Measurements from ENCODE around the gene SH3BP1.
A peak's percentile ranks its signal among the peaks of the same experiment; 100 is the strongest.
"Not testable (repeated sequence)": the region's sequence is repeated elsewhere in the genome, so short reads cannot be mapped to it uniquely, and the experiment has no call there.

The SH3BP1 gene

DNA sequence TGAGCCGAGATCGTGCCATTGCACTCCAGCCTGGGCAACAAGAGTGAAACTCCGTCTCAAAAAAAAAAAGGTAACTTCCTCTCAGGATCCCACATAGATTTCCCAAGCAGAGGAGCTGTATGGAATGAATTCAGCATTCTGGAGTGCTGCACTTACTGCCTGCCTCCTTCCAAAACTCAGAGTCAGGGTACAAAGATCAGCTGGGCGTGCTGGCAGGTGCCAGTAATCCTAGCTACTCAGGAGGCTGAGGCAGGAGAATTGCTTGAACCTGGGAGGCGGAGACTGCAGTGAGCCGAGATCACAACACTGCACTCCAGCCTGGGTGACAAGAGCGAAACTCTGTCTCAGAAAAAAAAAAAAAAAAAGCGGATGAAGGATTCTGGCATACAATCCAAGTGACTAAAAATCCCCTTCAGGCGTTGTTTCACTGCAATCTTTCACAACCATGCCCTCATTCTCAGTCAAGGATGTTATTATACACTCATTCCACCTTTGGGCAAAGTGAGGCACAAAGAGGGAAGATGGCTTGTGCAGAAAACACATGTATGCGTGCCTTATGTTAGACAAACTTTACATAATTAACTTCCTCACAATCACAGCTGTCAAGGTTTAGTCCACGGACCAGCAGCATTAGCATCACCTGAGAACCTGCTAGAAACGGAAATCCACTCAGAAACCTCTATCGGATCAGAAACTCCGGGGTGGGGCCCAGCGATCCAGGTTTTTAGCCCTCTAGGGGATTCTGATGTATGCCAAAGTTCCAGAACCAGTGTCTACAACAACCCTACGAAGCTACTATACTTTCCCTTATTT is 45.5 kb downstream of the SH3BP1 start:
- Histone ChIP-seq H3K4me1 (ENCODE audit: control insufficient read depth in 1 of 2, insufficient read depth in 1 of 2, low read depth in 1 of 2, low read length in 1 of 2) (peaks cover 26 to 31% of the 10 kb centered on the region in 2 experiments), H3K36me3 (peaks cover 26% of the 10 kb centered on the region), H3K9me3 (no peaks in the 10 kb centered on the region), H3K27me3 (no peaks in the 10 kb centered on the region), H3K27ac (no peak overlapping the region), H3K4me3 (ENCODE audit: low read depth in 1 of 2, low read length in 1 of 2) (no peak overlapping the region)
- TF ChIP-seq, protein P1, sequence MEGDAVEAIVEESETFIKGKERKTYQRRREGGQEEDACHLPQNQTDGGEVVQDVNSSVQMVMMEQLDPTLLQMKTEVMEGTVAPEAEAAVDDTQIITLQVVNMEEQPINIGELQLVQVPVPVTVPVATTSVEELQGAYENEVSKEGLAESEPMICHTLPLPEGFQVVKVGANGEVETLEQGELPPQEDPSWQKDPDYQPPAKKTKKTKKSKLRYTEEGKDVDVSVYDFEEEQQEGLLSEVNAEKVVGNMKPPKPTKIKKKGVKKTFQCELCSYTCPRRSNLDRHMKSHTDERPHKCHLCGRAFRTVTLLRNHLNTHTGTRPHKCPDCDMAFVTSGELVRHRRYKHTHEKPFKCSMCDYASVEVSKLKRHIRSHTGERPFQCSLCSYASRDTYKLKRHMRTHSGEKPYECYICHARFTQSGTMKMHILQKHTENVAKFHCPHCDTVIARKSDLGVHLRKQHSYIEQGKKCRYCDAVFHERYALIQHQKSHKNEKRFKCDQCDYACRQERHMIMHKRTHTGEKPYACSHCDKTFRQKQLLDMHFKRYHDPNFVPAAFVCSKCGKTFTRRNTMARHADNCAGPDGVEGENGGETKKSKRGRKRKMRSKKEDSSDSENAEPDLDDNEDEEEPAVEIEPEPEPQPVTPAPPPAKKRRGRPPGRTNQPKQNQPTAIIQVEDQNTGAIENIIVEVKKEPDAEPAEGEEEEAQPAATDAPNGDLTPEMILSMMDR (IDR thresholded peaks at IDR 0.05): no peak

DNA sequence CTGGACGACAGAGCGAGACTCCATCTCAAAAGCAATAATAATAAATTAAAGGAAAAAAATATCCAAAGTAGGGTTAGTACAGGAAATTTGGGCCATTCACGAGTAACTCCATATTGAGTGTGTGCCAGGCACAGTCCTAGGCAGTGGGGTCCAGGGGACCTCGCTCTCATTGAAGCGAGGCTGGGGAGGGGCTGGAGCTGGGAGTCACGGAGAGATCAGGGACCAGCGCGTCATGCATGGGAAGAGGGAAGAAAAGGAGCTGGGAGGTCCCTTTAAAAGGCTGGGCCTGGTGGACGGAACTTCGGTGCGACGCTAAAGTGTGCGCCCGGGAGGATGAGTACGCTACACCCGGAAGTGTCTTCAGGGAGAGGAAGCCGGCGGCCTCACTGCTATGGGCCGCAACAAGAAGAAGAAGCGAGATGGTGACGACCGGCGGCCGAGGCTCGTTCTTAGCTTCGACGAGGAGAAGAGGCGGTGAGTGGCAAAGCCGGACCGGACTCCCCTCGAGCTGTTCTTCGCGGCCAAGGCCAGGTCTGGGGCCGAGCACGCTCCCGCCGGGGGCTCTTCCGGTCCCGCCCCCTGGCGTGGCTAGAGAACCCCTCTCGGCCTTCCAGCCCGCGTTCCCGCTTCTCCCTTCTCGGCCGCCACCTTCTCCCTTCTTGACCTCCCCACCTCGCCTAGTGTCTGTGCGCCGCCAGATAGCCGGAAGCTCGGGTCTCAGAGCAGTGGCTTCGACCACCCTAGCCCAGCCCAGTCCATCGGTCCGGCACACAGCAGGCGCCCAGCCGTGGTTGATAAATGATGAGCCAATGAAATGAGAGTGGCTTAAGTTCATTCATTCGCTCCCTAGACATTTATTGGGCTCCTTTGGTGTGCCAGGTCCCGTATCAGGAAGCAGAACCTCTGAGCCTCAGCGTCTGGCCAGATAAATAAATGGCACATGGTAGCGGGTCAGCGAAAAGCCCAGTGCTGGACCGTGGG is 46.8 kb downstream of the SH3BP1 start, which contains the start of gene NOL12:
Gene NOL12 (plus strand): TSS at position 342 of the 981 bp plus-strand sequence. CDS start 50 bp downstream, at position 392.
- H3K4me3 ChIP-seq (ENCODE audit: low read depth in 1 of 2, low read length in 1 of 2): peak within 1 kb of the TSS; percentile 83 to 97
- H3K27me3 ChIP-seq: no peaks in the 10 kb centered on the region
- H3K9me3 ChIP-seq: no peaks in the 10 kb centered on the region
- peaks cover 26 to 28% of the 10 kb centered on the region in 2 experiments for H3K4me1 ChIP-seq (ENCODE audit: control insufficient read depth in 1 of 2, insufficient read depth in 1 of 2, low read depth in 1 of 2, low read length in 1 of 2)
- H3K36me3 ChIP-seq: peaks cover 39% of the 10 kb centered on the region
- TF ChIP-seq, protein P1 (IDR thresholded peaks at IDR 0.05): peak; percentile 22
- peak within 1 kb of the TSS; percentile 89 for H3K27ac ChIP-seq

DNA sequence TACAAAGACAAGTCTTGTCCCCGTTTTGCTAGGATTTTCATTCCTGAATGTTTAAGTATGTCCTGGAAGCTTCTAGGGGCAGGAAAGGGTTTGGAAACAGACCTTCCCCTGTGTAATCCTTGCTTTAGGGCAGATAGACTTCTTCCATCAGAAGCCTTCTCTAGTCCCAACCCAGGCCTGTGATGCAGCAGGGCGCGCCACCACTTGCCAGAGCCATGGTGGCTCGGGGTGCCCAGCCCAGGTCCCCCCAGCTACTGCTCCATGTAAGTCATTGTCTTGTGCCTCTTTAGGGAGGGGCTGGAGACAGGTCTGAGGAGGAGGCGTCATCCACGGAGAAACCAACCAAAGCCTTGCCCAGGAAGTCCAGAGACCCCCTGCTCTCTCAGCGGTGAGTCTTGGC is 50.9 kb downstream of the SH3BP1 start:
- peaks cover 76% of the 10 kb centered on the region for H3K36me3 ChIP-seq
- H3K4me1 ChIP-seq (ENCODE audit: control insufficient read depth in 1 of 2, insufficient read depth in 1 of 2, low read depth in 1 of 2, low read length in 1 of 2): peaks cover 15 to 19% of the 10 kb centered on the region in 2 experiments
- no peaks in the 10 kb centered on the region for H3K27me3 ChIP-seq
- TF ChIP-seq, protein P1 (IDR thresholded peaks at IDR 0.05): no peak
- H3K9me3 ChIP-seq: no peaks in the 10 kb centered on the region
- no peak overlapping the region for H3K27ac ChIP-seq
- H3K4me3 ChIP-seq (ENCODE audit: low read depth in 1 of 2, low read length in 1 of 2): no peak overlapping the region

GRCh38 chr22:37690901-37691504 is 51.5 kb downstream of the SH3BP1 start:
- peaks cover 76% of the 10 kb centered on the region for H3K36me3 ChIP-seq
- no peak overlapping the region for H3K27ac ChIP-seq
- no peak overlapping the region for H3K4me3 ChIP-seq (ENCODE audit: low read depth in 1 of 2, low read length in 1 of 2)
- TF ChIP-seq, protein P1 (IDR thresholded peaks at IDR 0.05): no peak
- H3K9me3 ChIP-seq: no peaks in the 10 kb centered on the region
- peaks cover 13 to 15% of the 10 kb centered on the region in 2 experiments for H3K4me1 ChIP-seq (ENCODE audit: control insufficient read depth in 1 of 2, insufficient read depth in 1 of 2, low read depth in 1 of 2, low read length in 1 of 2)
- peaks cover 6% of the 10 kb centered on the region for H3K27me3 ChIP-seq

- H3K4me1 ChIP-seq (ENCODE audit: control insufficient read depth in 1 of 2, insufficient read depth in 1 of 2, low read depth in 1 of 2, low read length in 1 of 2): peaks cover 9 to 10% of the 10 kb centered on the region in 2 experiments
- H3K36me3 ChIP-seq: peaks cover 72% of the 10 kb centered on the region
- H3K4me3 ChIP-seq (ENCODE audit: low read depth in 1 of 2, low read length in 1 of 2): no peak overlapping the region
Observed at GRCh38 chr22:37692627-37693285, 53.3 kb downstream of the SH3BP1 start.

GRCh38 chr22:37694131-37694530 is 54.7 kb downstream of the SH3BP1 start:
- H3K4me3 ChIP-seq (ENCODE audit: low read depth in 1 of 2, low read length in 1 of 2); H3K9me3 ChIP-seq; H3K27ac ChIP-seq: not testable (repeated sequence)
- H3K27me3 ChIP-seq: peaks cover 19% of the 10 kb centered on the region
- H3K4me1 ChIP-seq (ENCODE audit: control insufficient read depth in 1 of 2, insufficient read depth in 1 of 2, low read depth in 1 of 2, low read length in 1 of 2): peaks cover 9 to 10% of the 10 kb centered on the region in 2 experiments
- peaks cover 58% of the 10 kb centered on the region for H3K36me3 ChIP-seq

More at GRCh38 chr22:37692627-37693285, 53.3 kb downstream of the SH3BP1 start:
- no peak overlapping the region for H3K27ac ChIP-seq
- H3K9me3 ChIP-seq: no peaks in the 10 kb centered on the region
- TF ChIP-seq, protein P1 (IDR thresholded peaks at IDR 0.05): no peak
- peaks cover 19% of the 10 kb centered on the region for H3K27me3 ChIP-seq

GRCh38 chr22:37696260-37696656 is 56.8 kb downstream of the SH3BP1 start:
- peaks cover 37% of the 10 kb centered on the region for H3K36me3 ChIP-seq
- peaks cover 19% of the 10 kb centered on the region for H3K27me3 ChIP-seq
- peaks cover 17 to 18% of the 10 kb centered on the region in 2 experiments for H3K4me1 ChIP-seq (ENCODE audit: control insufficient read depth in 1 of 2, insufficient read depth in 1 of 2, low read depth in 1 of 2, low read length in 1 of 2)
- H3K27ac ChIP-seq, H3K9me3 ChIP-seq: not testable (repeated sequence)
- H3K4me3 ChIP-seq (ENCODE audit: low read depth in 1 of 2, low read length in 1 of 2): peak overlapping the region; percentile 23 to 32
